PFSK-1 (cell line): ENCODE measurements around the gene CXCL14.

Source experiments
- FOXP2 ChIP-seq: optimal IDR thresholded peaks from 2 replicates; pipeline ENCODE3; 2011; ENCODE audit warnings: borderline replicate concordance, control low read depth, inconsistent platforms; ENCODE audit not compliant: insufficient read depth; ENCODE audit errors: extremely low read length, extremely low read depth
- POLR2AphosphoS5 ChIP-seq: IDR thresholded peaks from 2 replicates; pipeline ENCODE4 v1.6.1; 2012; ENCODE audit warnings: low read depth, mild to moderate bottlenecking, control low read depth, low read length, moderate library complexity
- REST ChIP-seq, 2 experiments: IDR thresholded peaks; 2 replicates each; pipeline versions ENCODE4 v1.6.1 to v1.8.0; 2011 to 2012; ENCODE audit warnings: low read depth in 2 of 2, low read length in 2 of 2, control low read depth in 1 of 2, inconsistent platforms in 1 of 2, mild to moderate bottlenecking in 1 of 2, moderate library complexity in 1 of 2; ENCODE audit not compliant: insufficient read depth in 1 of 2
- SIN3A ChIP-seq: IDR thresholded peaks from 2 replicates; pipeline ENCODE4 v1.6.1; 2012; ENCODE audit warnings: mild to moderate bottlenecking, low read length, moderate library complexity, borderline replicate concordance; ENCODE audit not compliant: insufficient read depth
- TAF1 ChIP-seq: IDR thresholded peaks from 2 replicates; pipeline ENCODE4 v1.6.1; 2012; ENCODE audit warnings: low read length, control low read depth, borderline replicate concordance; ENCODE audit not compliant: insufficient read depth

Gene CXCL14

DNA sequence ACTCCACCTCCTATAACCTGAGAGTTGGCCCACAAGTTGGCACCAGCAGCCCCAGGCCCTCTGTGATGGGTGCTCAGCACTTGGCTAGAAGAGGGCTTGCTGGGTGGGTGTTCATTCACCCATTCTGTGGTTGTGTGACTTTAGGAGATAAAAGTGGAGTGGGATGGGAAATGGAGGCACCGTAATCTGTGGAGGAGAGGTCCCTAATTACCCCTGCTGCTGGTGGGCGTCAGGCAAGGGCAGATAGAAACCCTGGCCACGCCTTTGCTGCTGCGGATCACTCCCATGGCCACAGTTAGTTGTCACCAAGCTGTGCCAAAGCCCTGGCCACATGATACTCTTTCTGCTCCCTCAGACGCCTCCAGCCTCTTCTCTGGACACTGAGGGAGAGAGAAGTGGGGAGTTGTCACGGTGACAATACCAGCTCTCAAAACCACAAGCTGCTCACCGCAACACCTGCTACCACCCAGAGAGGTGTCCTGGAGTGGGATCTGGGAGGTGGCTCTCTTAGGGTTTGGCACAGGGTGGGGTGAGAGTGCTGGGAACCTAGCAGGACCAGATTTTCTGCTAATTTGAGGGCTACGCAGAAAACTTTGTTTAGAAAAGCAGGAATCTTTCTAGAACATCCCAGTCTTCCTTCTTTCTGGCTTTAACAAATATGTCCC is 31.1 kb downstream of the CXCL14 start:
- TF ChIP-seq SIN3A, result no peak
- no peak for TF ChIP-seq POLR2AphosphoS5

DNA sequence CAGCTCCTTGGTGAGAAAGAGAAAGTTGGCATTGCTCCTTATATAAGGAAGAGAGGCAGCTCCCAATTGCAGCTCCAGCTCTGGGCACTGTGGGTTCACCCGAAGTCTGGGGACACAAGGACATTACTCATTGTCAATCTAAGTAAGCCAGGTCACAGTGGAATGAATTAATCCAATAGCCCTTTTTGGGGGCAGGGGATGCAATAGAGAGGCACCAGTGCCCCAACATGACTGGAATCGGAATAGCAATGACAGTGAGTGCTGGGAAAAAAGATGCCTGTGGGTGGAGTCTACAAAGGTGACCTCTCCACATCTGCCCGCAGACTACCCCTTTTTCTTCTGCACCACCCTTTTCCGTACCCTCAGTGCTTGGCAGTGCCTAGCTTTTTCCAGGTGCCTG is 31.9 kb downstream of the CXCL14 start:
- TF ChIP-seq REST (IDR thresholded peaks at IDR 0.05; ENCODE audit: insufficient read depth in 1 of 2, low read depth in 2 of 2, low read length in 2 of 2) (no peak), POLR2AphosphoS5 (no peak), FOXP2 (no peak), SIN3A (no peak), TAF1 (no peak)

- TF ChIP-seq POLR2AphosphoS5 (no peak), SIN3A (no peak), TAF1 (no peak), FOXP2 (no peak), REST (IDR thresholded peaks at IDR 0.05; ENCODE audit: insufficient read depth in 1 of 2, low read depth in 2 of 2, low read length in 2 of 2) (no peak)
Measured at GRCh38 chr5:135546101-135546500, 32.7 kb downstream of the CXCL14 start.

- TF ChIP-seq SIN3A (no peak), REST (IDR thresholded peaks at IDR 0.05; ENCODE audit: insufficient read depth in 1 of 2, low read depth in 2 of 2, low read length in 2 of 2) (no peak), FOXP2 (no peak), TAF1 (no peak), POLR2AphosphoS5 (no peak)
Measured at GRCh38 chr5:135545099-135545498, 33.7 kb downstream of the CXCL14 start.

DNA sequence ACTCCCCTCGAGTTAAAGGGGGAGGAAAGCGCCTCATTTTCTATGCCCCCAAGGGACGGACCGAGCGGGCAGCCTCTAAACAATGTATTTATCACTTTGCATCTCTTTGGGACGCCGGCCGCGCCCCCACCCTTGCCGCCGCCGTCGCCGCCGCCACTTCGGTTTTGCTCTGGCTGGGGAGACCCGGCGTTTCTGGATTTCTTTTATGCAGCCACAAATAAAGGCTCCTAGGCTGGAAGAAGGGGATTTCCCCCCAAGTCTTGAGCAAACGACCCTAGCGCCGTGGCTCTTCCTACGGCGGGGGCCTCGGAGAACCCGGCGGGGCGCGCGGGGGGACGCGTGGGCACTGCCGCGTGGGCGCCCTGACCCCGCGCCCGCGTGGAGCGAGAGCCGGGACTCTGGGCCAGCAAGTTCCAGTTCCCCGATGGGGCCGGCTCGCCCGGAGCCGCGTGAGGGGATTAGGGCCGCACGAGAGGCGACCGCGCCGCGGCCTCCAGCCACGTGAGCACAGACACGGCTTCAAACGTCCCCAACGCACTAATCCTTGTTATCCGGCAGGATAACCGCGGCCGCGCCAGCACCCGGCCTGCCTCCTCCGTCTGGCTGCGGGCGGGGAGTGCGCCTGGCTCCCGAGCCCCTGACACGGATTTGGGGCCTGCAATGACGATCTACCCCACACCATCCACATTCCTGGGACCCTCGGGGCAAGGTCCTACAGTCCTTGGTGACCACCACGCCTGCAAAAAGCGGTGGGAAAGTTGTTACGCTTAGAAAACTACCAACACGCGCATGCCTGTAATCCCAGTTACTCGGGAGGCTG is 35.1 kb downstream of the CXCL14 start:
- no peak for TF ChIP-seq TAF1
- no peak for TF ChIP-seq SIN3A
- no peak for TF ChIP-seq POLR2AphosphoS5
- TF ChIP-seq FOXP2, result no peak
- TF ChIP-seq REST (IDR thresholded peaks at IDR 0.05; ENCODE audit: insufficient read depth in 1 of 2, low read depth in 2 of 2, low read length in 2 of 2), result no peak
